Stimulated activated CD8-positive, alpha-beta memory T cell treated with anti-CD3 and anti-CD28 coated beads, Interleukin-7, amount 100 ng/mL, for 48 hours (primary cell): ENCODE data around the gene KLB.
"Not testable (repeated sequence)": the region's sequence is repeated elsewhere in the genome, so short reads cannot be mapped to it uniquely, and the experiment has no call there.

Experiments used
- DNase-seq, 2 donors: peaks; one replicate each; pipeline ENCODE4 v3.0.0-alpha.2; 2020; ENCODE audit warnings: low read depth in 1 of 2; ENCODE audit errors: extremely low read depth in 1 of 2

The KLB gene

GRCh38 chr4:39406763-39407583 is at the start of gene KLB:
KLB (plus strand) TSS chr4:39406930; CDS start chr4:39406950, 20 bp downstream.
- no peak for DNase-seq

DNA sequence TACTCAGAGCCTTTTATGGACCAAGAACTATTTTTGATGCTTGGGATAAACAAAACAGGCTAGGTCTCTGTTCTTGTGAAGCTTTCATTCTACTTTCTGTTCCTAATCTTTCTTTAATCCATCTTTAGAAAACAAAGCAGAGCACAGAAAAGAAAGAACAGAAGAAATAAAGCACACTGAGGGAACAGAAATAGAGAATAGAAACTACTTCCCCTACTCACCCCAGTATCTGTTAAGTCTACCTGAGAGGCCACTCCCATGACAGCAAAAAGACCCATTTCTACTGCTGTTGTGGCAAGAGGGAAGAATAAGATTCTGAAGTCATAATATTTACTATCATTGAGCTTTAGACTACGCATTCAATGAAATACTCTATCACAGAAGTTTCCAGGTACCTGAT is 49.7 kb upstream of the KLB start:
- DNase-seq: no peak

- not testable (repeated sequence) for DNase-seq
Measured at GRCh38 chr4:39360611-39361010, 46.1 kb upstream of the KLB start.

- DNase-seq: no peak
Measured at GRCh38 chr4:39362827-39363226, 43.9 kb upstream of the KLB start.

DNA sequence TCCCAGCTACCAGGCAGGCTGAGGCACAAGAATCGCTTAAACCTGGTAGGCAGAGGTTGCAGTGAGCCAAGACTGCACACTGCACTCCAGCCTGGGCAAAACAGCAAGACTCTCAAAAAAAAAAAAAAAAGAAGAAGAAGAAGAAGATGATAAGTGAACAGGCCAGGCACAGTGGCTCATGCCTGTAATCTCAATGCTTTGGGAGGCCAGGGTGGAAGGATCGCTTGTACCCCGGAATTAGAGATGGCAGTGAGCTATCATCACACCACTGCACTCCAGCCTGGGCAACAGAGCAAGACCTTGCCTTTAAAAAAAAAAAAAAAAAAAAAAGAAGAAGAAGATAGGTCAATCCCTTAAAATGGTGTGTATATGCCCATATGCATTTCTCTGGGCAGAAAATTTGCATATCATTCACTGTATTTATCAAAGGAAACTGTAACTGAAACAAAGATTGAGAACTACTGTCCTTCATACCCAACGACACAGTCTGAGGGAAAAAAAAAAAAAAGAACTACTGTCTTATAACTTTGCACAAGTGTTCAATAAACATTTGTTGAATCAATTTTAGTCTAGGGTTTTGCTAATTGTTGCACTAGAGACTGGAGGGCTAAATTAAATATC is 42.8 kb upstream of the KLB start:
- DNase-seq: no peak

- DNase-seq: no peak
Measured at GRCh38 chr4:39365360-39365759, 41.4 kb upstream of the KLB start.

DNA sequence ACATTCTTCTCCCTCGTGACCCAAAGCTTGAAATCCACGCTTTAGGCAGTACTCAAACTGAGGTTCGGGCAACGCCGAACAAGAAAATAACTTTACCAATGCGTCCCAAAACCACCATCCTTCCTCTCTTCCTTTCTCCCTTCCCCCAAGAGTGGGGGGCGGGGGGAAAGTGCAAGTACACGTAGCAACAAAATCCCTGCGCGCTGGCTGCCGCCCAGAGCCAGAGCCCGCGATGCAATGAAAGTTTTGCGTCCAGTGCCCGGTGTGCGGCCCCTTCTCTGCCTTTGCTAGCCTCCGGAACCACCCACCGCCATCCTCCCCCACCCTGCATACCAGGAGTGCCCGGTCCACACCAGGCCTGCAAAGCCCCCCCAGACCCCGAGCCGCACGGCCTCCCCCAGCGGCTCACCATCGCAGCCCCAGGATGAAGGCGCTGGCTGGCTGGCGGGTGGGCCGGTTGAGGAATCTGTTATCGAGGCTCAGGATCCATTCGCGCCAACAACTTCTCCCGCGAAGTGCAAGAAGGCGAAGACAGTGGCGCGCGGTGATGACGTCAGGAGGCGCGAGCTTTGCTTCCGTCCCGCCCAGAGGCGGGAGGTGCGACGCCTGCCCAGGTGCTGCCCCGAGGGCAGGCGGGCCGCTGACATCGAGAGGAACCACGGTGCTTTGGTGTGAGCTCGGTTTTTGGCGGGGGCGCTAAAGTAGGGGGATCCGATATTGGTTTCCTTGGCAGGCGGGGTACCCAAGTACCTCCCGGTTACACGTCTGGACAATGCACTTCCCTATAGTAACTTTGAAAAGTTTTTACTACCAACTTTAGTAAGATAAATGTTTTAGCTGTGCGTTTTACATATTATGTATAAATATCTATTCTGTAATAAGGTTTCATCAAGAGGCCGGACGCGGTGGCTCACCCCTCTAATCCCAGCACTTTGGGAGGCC is 40.6 kb upstream of the KLB start, which contains the start of gene RFC1:
RFC1 (minus strand) TSS at position 533 of the 942 bp plus-strand sequence; CDS start at position 412, 121 bp downstream.
- peak; percentile 76 to 92 for DNase-seq

- no peak for DNase-seq
Measured at GRCh38 chr4:39367166-39367565, 39.6 kb upstream of the KLB start.

DNA sequence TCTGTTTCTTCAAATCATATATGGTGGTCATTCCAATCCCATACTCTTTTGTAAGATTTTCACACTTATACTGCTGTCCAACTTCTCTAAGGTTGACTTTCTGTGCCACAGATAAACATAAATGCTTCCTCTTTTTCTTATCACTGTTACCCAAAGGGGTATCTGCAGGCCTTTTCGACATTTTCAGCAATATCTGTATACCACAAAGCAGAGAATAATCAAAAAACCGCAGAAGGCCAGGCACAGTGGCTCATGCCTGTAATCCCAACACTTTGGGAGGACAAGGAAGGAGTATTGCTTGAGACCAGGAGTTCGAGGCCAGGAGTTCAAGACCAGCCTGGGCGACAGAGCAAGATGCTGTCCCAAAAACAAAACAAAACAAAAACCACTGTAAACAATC is 37.4 kb upstream of the KLB start:
- DNase-seq: no peak

- not testable (repeated sequence) for DNase-seq
Measured at GRCh38 chr4:39371209-39371608, 35.5 kb upstream of the KLB start.

- DNase-seq: no peak
Measured at GRCh38 chr4:39375478-39375877, 31.3 kb upstream of the KLB start.

GRCh38 chr4:39383690-39384089 is 23.0 kb upstream of the KLB start:
- no peak for DNase-seq

GRCh38 chr4:39384563-39384962 is 22.2 kb upstream of the KLB start:
- no peak for DNase-seq

- DNase-seq: no peak
Measured at GRCh38 chr4:39390603-39391002, 16.1 kb upstream of the KLB start.

- no peak for DNase-seq
Measured at GRCh38 chr4:39394706-39395105, 12.0 kb upstream of the KLB start.

GRCh38 chr4:39401640-39402039 is 5.1 kb upstream of the KLB start:
- not testable (repeated sequence) for DNase-seq

DNA sequence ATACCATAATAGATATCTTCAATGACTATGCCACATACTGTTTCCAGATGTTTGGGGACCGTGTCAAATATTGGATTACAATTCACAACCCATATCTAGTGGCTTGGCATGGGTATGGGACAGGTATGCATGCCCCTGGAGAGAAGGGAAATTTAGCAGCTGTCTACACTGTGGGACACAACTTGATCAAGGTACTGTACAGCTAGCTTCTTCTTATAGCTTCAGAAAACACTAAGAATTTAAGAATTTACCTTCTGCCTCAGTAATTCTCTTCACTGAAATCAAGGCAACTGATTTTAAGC is 805 bp downstream of the KLB start:
- no peak for DNase-seq

DNA sequence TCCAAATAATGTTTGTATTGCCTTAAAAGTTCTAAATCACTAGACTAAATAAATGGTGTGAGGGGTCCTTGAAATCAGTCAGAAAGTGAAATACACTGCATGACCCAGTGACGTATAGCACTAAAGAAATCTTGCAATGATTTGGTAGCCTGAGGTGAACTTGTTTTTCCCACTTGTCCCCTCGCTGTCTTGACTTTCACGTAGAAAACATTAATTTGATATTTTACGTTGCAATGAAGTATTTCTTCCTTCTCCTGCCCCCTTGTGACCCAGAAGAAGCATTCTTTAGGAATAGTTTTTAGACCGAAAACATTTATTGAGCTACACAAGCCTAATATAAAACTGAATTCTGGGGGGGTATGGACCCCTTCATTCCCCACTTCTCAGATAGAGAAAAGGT is 3.7 kb downstream of the KLB start:
- no peak for DNase-seq

DNA sequence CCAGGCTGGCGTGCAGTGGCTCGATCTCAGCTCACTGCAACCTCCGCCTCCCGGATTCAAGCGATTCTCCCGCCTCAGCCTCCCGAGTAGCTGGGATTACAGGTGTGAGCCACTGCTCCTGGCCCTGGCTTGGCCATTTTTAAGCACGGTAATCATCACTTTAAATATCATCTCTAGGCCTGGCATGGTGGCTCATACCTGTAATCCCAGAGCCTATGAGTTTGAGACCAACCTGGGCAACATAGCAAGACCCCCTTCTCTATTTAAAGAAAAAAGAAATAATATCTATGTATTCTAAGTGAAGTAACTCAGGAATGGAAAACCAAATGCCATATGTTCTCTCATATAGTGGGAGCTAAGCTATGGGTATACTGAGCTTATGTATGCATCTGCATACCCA is 4.8 kb downstream of the KLB start:
- DNase-seq: not testable (repeated sequence)

GRCh38 chr4:39415678-39416283 is 9.1 kb downstream of the KLB start:
- no peak for DNase-seq

GRCh38 chr4:39422247-39422646 is 15.5 kb downstream of the KLB start:
- DNase-seq: no peak
